ENCODE data around the gene RNF166. TPM values are rescaled to one million over a fixed set of nuclear protein-coding genes. Genes with fewer than 3 reads are reported as not detected.
A peak's percentile ranks its signal among the peaks of the same experiment; 100 is the strongest.

Gene RNF166
- total RNA-seq, 1 experiment from 2014 or later = 46.2 TPM

DNA sequence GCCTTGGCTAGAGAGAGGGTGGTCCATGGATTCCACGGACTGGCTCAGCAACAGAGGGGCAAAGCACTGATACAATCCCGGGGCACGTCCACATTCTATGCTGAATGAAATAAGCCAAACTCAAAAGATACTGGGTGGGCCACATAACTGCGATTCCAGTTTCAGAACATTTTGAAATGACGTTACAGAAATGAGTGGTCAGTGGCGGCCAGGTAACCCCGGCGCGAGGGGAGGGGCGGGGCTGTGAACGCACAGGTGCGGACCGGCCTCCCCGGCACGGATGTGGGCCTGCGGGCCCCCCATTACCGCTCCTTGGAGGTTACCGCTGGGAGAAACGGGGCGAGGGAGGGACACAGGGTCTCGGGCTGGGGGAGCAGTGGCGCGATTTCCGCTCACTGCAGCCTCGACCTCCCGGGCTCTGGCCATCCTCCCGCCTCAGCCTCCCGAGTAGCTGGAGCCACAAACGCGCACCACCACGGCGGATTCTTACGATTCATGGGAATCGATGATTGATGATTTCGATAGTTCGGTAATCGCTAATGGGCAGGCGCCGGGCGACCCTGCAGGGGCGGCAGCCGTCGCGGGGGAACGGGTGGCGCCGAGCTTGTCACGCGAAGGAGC is 43.9 kb downstream of the RNF166 start (continued):
- TF ChIP-seq ESRRA (CRISPR knock-in tag; IDR thresholded peaks at IDR 0.05; ENCODE audit: borderline replicate concordance) (no peak), ZNF263 (CRISPR knock-in tag; IDR thresholded peaks at IDR 0.05; ENCODE audit: low read depth) (no peak), JUN (CRISPR knock-in tag; IDR thresholded peaks at IDR 0.05) (0 out of 2 replicates have a peak, but pooled peaks have one; percentile 57), TEAD1 (CRISPR knock-in tag; IDR thresholded peaks at IDR 0.05) (peak; percentile 40; the same call in 1 of the 2 replicates), ZNF219 (CRISPR knock-in tag; IDR thresholded peaks at IDR 0.05; ENCODE audit: borderline replicate concordance) (peak; percentile 70; the same call in 1 of the 2 replicates), ZNF317 (CRISPR knock-in tag; IDR thresholded peaks at IDR 0.05; ENCODE audit: borderline replicate concordance, low read depth) (no peak), ZNF416 (CRISPR knock-in tag; IDR thresholded peaks at IDR 0.05) (no peak), ZNF423 (CRISPR knock-in tag; IDR thresholded peaks at IDR 0.05) (no peak), NFATC4 (CRISPR knock-in tag; IDR thresholded peaks at IDR 0.05) (no peak)
- TF ChIP-seq, protein P1, sequence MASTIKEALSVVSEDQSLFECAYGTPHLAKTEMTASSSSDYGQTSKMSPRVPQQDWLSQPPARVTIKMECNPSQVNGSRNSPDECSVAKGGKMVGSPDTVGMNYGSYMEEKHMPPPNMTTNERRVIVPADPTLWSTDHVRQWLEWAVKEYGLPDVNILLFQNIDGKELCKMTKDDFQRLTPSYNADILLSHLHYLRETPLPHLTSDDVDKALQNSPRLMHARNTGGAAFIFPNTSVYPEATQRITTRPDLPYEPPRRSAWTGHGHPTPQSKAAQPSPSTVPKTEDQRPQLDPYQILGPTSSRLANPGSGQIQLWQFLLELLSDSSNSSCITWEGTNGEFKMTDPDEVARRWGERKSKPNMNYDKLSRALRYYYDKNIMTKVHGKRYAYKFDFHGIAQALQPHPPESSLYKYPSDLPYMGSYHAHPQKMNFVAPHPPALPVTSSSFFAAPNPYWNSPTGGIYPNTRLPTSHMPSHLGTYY (CRISPR knock-in tag; IDR thresholded peaks at IDR 0.05) = no peak
- TF ChIP-seq, protein P2, sequence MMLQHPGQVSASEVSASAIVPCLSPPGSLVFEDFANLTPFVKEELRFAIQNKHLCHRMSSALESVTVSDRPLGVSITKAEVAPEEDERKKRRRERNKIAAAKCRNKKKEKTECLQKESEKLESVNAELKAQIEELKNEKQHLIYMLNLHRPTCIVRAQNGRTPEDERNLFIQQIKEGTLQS (CRISPR knock-in tag; conservative IDR thresholded peaks at IDR 0.05) = no peak
- TF ChIP-seq, protein P3, sequence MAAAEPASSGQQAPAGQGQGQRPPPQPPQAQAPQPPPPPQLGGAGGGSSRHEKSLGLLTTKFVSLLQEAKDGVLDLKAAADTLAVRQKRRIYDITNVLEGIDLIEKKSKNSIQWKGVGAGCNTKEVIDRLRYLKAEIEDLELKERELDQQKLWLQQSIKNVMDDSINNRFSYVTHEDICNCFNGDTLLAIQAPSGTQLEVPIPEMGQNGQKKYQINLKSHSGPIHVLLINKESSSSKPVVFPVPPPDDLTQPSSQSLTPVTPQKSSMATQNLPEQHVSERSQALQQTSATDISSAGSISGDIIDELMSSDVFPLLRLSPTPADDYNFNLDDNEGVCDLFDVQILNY (CRISPR knock-in tag; IDR thresholded peaks at IDR 0.05) = no peak
- TF ChIP-seq, protein P4, sequence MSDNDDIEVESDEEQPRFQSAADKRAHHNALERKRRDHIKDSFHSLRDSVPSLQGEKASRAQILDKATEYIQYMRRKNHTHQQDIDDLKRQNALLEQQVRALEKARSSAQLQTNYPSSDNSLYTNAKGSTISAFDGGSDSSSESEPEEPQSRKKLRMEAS (CRISPR knock-in tag; IDR thresholded peaks at IDR 0.05) = no peak
- TF ChIP-seq, protein P5, sequence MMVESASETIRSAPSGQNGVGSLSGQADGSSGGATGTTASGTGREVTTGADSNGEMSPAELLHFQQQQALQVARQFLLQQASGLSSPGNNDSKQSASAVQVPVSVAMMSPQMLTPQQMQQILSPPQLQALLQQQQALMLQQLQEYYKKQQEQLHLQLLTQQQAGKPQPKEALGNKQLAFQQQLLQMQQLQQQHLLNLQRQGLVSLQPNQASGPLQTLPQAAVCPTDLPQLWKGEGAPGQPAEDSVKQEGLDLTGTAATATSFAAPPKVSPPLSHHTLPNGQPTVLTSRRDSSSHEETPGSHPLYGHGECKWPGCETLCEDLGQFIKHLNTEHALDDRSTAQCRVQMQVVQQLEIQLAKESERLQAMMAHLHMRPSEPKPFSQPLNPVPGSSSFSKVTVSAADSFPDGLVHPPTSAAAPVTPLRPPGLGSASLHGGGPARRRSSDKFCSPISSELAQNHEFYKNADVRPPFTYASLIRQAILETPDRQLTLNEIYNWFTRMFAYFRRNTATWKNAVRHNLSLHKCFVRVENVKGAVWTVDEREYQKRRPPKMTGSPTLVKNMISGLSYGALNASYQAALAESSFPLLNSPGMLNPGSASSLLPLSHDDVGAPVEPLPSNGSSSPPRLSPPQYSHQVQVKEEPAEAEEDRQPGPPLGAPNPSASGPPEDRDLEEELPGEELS (CRISPR knock-in tag; IDR thresholded peaks at IDR 0.05) = no peak
- TF ChIP-seq, protein P6, sequence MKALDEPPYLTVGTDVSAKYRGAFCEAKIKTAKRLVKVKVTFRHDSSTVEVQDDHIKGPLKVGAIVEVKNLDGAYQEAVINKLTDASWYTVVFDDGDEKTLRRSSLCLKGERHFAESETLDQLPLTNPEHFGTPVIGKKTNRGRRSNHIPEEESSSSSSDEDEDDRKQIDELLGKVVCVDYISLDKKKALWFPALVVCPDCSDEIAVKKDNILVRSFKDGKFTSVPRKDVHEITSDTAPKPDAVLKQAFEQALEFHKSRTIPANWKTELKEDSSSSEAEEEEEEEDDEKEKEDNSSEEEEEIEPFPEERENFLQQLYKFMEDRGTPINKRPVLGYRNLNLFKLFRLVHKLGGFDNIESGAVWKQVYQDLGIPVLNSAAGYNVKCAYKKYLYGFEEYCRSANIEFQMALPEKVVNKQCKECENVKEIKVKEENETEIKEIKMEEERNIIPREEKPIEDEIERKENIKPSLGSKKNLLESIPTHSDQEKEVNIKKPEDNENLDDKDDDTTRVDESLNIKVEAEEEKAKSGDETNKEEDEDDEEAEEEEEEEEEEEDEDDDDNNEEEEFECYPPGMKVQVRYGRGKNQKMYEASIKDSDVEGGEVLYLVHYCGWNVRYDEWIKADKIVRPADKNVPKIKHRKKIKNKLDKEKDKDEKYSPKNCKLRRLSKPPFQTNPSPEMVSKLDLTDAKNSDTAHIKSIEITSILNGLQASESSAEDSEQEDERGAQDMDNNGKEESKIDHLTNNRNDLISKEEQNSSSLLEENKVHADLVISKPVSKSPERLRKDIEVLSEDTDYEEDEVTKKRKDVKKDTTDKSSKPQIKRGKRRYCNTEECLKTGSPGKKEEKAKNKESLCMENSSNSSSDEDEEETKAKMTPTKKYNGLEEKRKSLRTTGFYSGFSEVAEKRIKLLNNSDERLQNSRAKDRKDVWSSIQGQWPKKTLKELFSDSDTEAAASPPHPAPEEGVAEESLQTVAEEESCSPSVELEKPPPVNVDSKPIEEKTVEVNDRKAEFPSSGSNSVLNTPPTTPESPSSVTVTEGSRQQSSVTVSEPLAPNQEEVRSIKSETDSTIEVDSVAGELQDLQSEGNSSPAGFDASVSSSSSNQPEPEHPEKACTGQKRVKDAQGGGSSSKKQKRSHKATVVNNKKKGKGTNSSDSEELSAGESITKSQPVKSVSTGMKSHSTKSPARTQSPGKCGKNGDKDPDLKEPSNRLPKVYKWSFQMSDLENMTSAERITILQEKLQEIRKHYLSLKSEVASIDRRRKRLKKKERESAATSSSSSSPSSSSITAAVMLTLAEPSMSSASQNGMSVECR (CRISPR knock-in tag; IDR thresholded peaks at IDR 0.05; ENCODE audit: borderline replicate concordance) = peak; percentile 64
- TF ChIP-seq, protein P7, sequence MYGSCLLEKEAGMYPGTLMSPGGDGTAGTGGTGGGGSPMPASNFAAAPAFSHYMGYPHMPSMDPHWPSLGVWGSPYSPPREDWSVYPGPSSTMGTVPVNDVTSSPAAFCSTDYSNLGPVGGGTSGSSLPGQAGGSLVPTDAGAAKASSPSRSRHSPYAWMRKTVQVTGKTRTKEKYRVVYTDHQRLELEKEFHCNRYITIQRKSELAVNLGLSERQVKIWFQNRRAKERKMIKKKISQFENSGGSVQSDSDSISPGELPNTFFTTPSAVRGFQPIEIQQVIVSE (CRISPR knock-in tag; IDR thresholded peaks at IDR 0.05; ENCODE audit: borderline replicate concordance) = no peak

Data from WTC11 (cell line).